GM12875 (cell line): ENCODE data around the gene MYEF2.

ENCODE experiments used
- H3K4me3 ChIP-seq: one replicate; pipeline ENCODE4 v1.5.1; 2011; ENCODE audit warnings: low read depth, low read length, control low read depth
- CTCF ChIP-seq: IDR thresholded peaks from 2 replicates; pipeline ENCODE4 v1.5.1; 2011; ENCODE audit warnings: low read depth, mild to moderate bottlenecking, control low read depth, inconsistent platforms, low read length, moderate library complexity, borderline replicate concordance; ENCODE audit not compliant: insufficient read depth

The MYEF2 gene

GRCh38 chr15:48202068-48202467 lies 24.0 kb upstream of the MYEF2 start:
- no peak overlapping the region for H3K4me3 ChIP-seq
- no peak for TF ChIP-seq CTCF

GRCh38 chr15:48191574-48192225 lies 13.6 kb upstream of the MYEF2 start, which contains the start of gene CTXN2:
Gene CTXN2 (plus strand): TSS chr15:48191665. CDS start chr15:48201301, 9,636 bp downstream.
- H3K4me3 ChIP-seq = no peak within 1 kb of the TSS
- TF ChIP-seq CTCF = no peak

GRCh38 chr15:48190932-48191573 lies 13.0 kb upstream of the MYEF2 start:
- no peak overlapping the region for H3K4me3 ChIP-seq

GRCh38 chr15:48186271-48186670 lies 8.2 kb upstream of the MYEF2 start:
- no peak for TF ChIP-seq CTCF
- H3K4me3 ChIP-seq = no peak overlapping the region

More at GRCh38 chr15:48190932-48191573, 13.0 kb upstream of the MYEF2 start:
- TF ChIP-seq CTCF = no peak

GRCh38 chr15:48185529-48185928 lies 7.4 kb upstream of the MYEF2 start:
- no peak for TF ChIP-seq CTCF
- H3K4me3 ChIP-seq = no peak overlapping the region

- no peak overlapping the region for H3K4me3 ChIP-seq
- TF ChIP-seq CTCF = no peak
Observed at GRCh38 chr15:48182749-48183148, 4.7 kb upstream of the MYEF2 start.

- no peak for TF ChIP-seq CTCF
- H3K4me3 ChIP-seq = peak overlapping the region; percentile 87
Observed at GRCh38 chr15:48178648-48178931, 495 bp upstream of the MYEF2 start.
